GM21381 (cell line): ENCODE results near the gene CFAP97D2.
"Not testable (repeated sequence)": the region's sequence is repeated elsewhere in the genome, so short reads cannot be mapped to it uniquely, and the experiment has no call there.

ENCODE experiments used
- ATAC-seq: cut with Tn5 transposase; IDR thresholded peaks from one replicate; pipeline ENCODE4 v1.9.1; 2021; ENCODE audit warnings: mild to moderate bottlenecking, moderate library complexity; ENCODE audit not compliant: unreplicated experiment

CFAP97D2 gene

DNA sequence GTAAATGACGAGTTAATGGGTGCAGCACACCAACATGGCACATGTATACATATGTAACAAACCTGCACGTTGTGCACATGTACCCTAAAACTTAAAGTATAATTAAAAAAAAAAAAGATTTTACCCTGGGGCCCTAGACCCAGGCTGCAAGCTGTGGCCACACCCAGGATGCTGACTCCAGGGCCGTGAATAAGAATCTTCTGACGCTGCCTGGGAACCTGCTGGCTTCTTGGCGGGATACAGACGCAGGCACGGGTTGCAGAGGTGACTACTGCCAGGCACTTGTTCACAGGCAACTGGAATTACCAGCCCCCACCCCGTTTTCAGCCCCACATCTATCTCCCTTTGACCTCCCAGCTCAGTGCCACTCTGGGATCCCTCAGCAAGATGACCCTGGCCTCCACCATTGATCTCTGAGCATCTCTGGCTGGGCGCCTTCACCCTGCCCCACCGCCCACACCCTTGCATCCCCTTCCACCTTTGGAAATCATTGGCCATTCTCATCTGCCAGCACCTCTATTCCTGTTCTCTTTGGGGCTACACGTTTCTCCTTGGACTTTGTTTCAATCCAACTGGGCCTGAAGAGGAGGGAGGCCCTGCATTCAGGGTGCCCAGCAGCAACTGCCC, 21.1 kb upstream of the CFAP97D2 start:
- ATAC-seq = no peak

GRCh38 chr13:114158869-114159666, 20.0 kb upstream of the CFAP97D2 start:
- ATAC-seq = not testable (repeated sequence)

- no peak for ATAC-seq
Measured at GRCh38 chr13:114161028-114161556, 18.0 kb upstream of the CFAP97D2 start.

DNA sequence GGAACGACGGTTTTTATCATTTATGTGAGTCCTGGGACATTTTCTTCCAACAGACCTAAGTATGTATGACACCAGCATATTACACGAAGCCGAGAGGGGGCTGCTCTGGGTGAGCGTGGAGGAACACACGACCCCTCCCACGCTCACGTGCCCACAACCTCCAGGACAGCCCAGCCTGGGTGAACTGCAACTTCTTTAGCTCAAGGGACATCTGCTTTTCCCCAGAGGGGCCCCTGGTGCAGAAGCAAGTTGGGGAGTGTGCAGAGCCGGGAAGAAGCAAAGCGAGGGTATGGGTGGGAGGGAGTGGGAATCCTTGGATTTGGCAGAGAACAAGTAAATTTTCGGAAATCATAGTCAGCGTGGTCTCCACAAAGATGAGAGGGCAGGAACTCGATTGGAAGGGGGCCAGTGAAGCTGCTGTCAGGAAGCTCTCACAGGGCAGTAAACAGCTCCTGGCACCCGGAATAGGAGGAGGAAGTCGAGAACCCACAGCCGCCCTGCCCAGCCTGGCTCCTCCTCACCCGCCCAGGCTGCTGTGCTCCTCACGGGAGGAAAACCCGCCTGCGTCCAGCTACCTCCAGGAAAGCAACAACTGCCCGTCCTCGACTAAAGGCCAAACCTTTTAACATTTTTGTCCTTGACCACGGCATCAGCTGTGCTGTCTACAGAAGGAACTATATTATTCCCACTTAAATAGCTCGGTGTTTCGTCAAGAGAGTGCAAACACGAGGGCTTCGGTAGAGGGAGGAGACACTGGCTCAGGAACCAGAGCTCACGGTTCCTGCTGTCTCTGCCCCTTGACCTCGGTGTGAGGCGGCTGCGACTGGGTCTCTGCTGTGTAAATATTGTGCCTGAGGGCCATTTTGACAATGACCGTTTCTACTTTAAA, 17.2 kb upstream of the CFAP97D2 start:
- ATAC-seq = no peak

DNA sequence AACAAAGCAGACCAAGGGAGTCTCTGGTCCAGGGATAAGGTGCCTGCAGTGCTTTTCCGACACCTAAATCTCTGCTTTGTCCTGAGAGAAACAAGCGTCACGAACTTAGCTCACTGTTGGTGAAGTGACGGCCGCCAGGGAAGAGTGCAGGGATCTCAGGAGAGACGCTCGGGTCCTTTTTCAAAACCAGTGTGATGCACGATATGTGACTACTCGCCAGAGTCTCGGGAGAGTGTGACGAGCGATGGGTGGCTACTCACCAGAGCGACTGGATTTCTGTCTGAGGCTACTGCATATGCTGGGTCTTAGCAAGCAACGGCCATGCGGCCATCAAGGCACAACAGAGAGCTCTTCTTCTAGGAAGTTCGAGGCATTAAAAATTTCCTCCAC, 16.5 kb upstream of the CFAP97D2 start:
- ATAC-seq = no peak

GRCh38 chr13:114164053-114164452, 15.0 kb upstream of the CFAP97D2 start:
- ATAC-seq = no peak

DNA sequence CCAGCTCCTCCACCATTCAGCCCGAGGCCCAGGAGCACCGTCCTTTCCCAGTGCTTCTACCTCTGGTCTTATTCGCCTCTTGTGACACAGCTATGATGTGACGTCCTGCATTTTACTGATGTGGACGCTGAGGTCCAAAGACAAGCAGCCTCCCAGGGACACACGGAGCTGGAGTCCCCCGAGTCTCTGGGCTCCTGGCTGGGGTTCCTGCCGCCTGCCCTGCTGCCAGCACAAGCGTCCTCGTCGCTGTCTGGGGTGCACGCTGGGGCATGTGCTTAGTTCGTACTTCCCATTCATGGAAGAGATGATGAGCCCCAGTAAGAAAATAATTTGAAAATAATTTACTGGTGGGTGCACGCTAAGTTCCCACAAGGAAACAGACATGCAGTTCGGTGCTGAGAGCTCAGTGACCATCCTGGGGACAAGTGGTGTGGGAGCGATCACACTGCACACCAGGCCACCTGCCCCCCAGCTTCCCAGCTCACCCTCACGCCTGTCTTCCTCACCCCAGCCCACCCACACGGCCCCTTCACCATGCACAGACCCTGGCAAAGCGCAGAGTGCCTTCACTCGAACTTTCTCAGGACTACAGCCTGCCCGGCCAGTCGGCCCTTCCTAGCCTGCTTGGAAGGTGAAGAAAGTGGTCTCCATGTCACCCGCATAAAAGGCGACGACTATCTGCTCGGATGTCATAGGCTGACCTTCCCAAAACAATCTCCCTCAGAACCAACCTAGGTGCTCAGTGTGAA, 14.2 kb upstream of the CFAP97D2 start:
- ATAC-seq = no peak

DNA sequence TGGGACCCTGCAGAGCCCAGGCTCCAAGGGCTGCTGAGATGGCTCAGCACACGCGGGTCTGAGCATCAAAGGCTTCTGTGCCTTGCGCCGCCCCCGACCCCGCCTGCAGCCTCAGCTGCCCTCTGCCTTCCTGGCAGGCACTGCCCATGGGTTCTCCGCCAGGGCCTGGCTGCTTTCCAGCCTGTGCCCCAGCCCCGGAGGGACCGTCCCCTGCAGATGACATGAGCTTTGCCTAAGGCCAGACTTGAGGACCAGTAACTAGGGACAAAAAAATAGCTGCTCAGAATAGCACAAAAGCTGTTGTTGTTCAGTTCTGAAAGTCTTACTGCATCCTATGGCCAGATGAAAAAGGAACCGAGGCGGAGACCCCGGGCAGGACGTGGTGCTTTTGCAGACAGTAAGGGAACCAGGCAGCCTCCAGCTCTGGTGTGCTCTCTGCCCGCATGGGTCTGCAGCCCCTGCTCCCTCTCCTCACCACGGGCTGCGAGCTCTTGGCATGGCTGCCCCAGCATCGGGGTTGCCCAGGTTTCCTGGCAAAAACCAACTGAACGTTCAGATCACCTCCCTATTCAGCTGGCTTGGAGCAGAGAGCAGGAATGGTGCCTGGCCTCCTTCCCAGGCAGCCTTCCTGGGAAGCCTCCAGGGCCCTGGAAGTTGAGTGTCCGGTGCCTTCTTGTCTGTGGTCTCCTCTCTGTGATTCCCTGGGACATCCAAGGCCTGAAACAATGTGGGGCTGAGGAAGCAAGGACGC, 12.5 kb upstream of the CFAP97D2 start:
- no peak for ATAC-seq

DNA sequence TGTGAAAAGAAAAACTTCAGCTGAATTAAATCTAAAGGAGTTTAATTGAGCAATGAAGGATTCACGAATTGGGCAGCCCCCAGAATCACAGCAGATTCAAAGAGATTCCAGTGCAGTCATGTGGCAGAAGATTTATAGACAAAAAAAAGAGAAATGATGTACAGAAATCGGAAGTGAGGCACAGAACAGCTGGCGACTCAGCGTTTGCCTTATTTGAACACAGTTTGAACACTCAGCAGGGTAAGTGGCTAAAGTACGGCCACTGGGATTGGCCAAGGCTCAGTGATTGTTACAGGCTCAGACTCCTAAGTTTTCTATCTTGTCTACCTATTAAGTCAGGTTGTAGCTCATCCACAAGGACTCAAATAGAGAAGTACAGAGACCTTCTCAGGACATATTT, 11.6 kb upstream of the CFAP97D2 start:
- ATAC-seq = no peak

GRCh38 chr13:114167885-114168284, 11.2 kb upstream of the CFAP97D2 start:
- ATAC-seq = no peak

GRCh38 chr13:114173272-114173671, 5.8 kb upstream of the CFAP97D2 start:
- ATAC-seq = no peak

DNA sequence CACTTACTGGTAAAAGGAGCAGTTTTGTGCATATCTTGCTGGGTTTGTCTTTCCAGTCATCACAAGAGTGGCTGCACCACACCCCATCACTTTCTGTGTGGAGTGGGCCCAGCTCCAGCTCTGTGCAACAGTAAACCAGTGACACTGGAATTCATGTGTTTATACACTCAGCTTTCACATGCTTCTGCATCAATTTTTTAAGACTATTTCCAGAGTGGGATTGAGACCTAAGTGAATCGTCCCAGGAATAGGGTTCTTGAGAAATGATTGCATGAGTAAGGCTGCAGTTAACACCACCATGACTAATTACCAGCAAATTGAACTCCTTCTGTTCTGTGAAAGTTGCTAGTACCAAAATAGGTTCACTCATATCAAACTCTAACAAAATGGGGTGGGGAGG, 5.3 kb upstream of the CFAP97D2 start:
- no peak for ATAC-seq

DNA sequence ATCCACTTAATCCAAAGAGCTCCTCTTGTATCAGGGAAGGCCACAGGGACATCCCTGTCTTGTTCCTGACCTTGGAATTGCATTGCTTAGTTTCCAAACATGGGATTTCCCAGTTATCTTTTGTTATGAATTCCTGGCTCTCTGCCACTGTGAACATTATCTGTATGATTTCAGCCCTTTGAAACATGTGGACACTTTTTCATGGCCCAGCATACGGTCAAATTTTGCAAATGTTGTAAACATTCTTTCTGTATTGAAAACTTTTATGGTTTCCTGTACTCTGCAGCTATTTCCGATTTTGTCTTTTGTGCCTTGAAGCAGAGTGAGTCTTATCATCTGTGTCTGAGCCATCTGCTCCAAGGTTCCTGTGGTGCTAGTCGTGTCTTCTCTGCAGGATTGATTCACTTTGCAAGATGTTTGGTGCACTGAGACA, 4.5 kb upstream of the CFAP97D2 start:
- no peak for ATAC-seq

GRCh38 chr13:114176359-114176902, 2.6 kb upstream of the CFAP97D2 start:
- not testable (repeated sequence) for ATAC-seq

DNA sequence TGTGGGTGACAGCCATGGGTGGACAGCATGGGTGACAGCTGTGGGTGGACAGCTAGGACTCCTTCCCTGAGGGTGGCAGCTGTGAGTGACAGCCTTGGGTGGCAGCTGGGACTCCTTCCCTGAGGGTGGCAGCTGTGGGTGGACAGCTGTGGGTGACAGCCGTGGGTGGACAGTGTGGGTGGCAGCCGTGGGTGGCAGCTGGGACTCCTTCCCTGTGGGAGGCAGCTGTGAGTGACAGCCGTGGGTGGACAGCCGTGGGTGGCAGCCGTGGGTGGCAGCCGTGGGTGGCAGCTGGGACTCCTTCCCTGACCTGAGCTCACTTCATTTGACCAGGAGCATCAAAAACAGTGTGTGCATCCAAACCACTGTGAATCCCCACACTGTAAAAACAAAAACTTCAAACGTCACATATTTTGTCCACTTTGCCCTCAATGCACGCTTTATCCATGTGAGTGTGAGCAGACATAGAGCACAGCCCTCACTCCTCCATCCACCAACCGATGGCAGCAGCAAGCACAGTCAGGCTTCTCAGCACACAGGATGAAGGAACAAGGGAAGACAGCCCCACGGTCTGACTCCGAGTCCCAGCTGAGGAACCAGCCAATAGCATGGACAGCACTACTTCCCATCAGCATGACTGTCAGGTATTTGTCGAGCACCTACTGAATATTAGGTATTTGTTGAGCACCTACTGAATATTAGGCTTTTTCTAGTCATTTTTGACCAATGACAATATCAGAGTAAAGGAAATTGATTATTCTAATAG, 1.6 kb upstream of the CFAP97D2 start:
- no peak for ATAC-seq

- ATAC-seq = no peak
Measured at GRCh38 chr13:114185182-114185971, 6.3 kb downstream of the CFAP97D2 start.

GRCh38 chr13:114194853-114195252, 15.8 kb downstream of the CFAP97D2 start:
- ATAC-seq = no peak

DNA sequence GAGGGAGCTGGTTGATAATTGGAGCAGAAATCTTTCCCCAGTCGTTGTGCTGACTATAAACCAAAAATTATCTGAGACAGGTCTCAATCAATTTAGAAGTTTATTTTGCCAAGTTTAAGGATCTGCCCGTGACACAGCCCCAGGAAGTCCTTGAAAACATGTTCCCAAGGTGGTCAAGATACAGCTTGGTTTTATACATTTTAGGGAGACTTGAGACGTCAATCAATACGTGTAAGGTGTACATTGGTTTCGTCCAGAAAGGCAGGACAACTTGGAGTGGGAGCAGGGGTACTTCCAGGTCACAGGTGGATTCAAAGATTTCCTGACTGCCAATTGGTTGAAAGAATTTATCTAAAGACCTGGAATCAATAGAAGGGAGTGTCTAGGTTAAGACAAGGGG, 17.6 kb downstream of the CFAP97D2 start:
- ATAC-seq = no peak
